GM12864 (cell line): ENCODE data around the gene KRT72.

Source experiments
- DNase-seq: peaks from one replicate; pipeline ENCODE4 v3.0.0-alpha.2; 2011; ENCODE audit warnings: low read depth
- H3K4me3 ChIP-seq: 2 replicates; pipeline ENCODE4 v1.5.1; 2011; ENCODE audit warnings: mild to moderate bottlenecking, low read depth, low read length, control low read depth
- CTCF ChIP-seq: IDR thresholded peaks from 2 replicates; pipeline ENCODE4 v1.5.1; 2011; ENCODE audit warnings: low read depth, mild to moderate bottlenecking, moderate library complexity, low read length, control low read depth, inconsistent platforms; ENCODE audit errors: missing control alignments

The KRT72 gene

GRCh38 chr12:52587563-52587962, 13.7 kb downstream of the KRT72 start:
- DNase-seq: no peak
- no peak overlapping the region for H3K4me3 ChIP-seq
- TF ChIP-seq CTCF: no peak

DNA sequence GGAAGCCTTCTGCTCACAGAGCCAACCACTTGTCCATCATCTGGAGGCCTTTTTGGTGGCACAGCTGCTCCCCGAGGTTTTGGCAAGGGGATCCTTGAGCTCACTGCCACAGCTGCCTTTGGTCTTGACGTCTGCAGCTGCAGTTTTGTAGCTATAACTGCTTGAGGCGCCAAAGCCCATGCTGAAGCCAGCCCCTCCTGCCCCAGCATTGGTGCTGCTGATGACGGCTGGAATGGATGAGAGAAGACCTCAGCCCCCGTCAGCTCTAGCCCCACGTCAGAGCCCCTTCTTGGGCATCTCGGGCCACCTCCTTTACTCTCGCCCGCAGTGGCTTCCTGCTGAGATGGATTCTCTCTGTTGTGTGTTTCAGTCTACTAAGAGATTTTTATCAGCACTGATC, 15.3 kb downstream of the KRT72 start:
- DNase-seq: no peak
- H3K4me3 ChIP-seq: no peak overlapping the region
- TF ChIP-seq CTCF: no peak

GRCh38 chr12:52585066-52585465, 16.2 kb downstream of the KRT72 start:
- no peak for DNase-seq
- H3K4me3 ChIP-seq: no peak overlapping the region
- no peak for TF ChIP-seq CTCF

DNA sequence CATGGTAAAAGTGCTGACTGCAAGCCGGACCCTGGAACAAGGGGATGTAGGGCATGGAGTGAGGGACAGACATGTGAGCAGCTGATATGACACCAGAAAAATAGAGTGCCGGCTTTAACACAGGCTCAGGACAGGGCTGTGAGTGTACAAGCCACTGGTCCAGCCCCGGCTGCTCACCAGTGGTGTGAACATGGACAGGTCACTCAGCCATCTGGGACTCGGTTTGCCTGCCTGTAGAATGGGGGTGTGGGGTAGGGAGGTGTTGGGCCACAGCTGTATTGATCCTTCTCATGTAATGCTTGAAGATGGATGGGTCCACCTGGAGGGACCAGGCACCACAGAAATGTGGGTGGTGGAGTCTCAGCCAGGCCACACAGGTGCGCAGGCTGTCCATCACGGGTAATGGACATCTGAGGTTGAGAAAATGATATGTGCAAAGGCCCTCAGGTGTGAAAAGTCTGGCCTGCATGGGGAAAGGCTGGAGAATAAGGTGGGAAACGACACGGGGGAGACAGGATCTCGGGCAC, 17.0 kb downstream of the KRT72 start:
- H3K4me3 ChIP-seq: no peak overlapping the region
- no peak for TF ChIP-seq CTCF
- no peak for DNase-seq

DNA sequence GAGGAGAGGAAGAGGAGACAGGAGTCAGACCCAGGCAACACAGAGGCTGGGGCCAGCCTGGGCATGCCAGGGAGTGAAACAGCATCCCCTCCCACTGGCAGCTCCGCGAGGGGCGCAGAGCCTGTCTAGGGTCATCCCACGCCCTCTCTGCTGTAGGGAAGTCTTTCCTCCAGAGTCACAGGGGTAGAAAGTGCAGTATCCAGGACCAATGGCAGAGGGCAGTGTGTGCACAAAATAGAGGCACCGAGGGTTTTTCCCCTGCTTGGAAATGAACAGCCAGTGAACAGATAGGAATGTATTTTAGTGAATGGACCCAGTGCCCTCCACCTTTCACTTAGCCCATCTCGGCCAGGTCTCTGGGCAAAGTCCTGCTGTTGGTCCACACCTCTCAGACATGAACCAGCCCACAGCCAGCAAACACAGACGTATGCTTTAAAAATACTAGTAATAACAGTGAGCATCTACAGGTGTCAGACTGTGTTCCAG, 18.2 kb downstream of the KRT72 start:
- TF ChIP-seq CTCF: peak; percentile 73
- DNase-seq: no peak
- H3K4me3 ChIP-seq: no peak overlapping the region

DNA sequence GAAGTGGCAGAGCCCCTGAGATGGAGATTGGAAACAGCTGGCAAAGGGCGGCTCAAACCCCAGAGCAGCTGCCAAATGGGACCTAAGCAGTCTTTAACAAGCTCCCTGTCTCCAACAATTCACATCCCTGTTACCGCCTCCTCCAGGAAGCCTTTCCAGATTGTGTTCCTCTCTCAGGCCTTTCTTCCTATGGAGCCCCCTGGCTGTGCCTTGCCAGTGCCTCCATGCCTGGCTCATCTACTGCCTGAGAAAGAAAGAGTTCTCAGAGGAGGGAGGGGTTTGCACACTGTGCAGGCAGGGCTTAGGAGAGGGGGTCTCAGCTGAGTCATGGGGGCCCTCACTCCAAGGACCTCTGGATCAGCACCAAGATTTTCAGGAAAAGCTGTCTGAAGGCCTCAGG, 18.8 kb downstream of the KRT72 start:
- no peak for DNase-seq
- H3K4me3 ChIP-seq: no peak overlapping the region
- no peak for TF ChIP-seq CTCF

DNA sequence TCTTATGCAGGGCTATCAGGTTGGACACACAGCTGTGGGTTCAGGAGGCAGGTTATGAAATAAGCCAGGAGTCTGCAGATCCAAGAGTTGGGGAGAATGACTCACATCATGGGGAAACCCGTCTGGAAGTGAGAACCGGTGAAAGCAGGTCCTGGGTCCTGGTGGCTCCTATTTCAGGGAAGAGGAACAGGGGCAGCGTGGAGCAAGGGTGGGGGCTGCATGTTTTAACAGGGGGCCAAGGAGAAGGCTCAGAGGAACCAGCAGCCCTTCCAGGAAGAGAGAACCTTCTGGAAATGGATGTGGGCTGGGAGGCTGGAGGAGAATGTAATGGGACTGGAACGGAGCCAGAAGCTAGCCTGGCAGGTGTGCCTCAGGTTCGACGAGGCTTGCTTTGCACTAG, 19.8 kb downstream of the KRT72 start:
- DNase-seq: no peak
- no peak overlapping the region for H3K4me3 ChIP-seq
- TF ChIP-seq CTCF: no peak
